NCI-H1417 (cell line): ENCODE measurements around the gene OPRM1.
"Not testable (repeated sequence)": the region's sequence is repeated elsewhere in the genome, so short reads cannot be mapped to it uniquely, and the experiment has no call there.

ENCODE experiments used
- DNase-seq, 3 experiments: peaks; one replicate each; lab custom pipeline; 2025; lab: John Stamatoyannopoulos, UW

Gene OPRM1

GRCh38 chr6:154039231-154039842, at the start of gene OPRM1:
TSS of gene OPRM1 (plus strand) at chr6:154039240. CDS start at chr6:154039545, 305 bp downstream.
- DNase-seq, result no peak

GRCh38 chr6:153989989-153990388, 49.1 kb upstream of the OPRM1 start:
- no peak for DNase-seq

GRCh38 chr6:153994004-153994403, 45.0 kb upstream of the OPRM1 start:
- no peak for DNase-seq

- DNase-seq, result no peak
These were observed 44.2 kb upstream of the OPRM1 start for GRCh38 chr6:153994811-153995210.

GRCh38 chr6:153997221-153997620, 41.8 kb upstream of the OPRM1 start:
- DNase-seq, result no peak

- no peak for DNase-seq
These were observed 37.4 kb upstream of the OPRM1 start for GRCh38 chr6:154001494-154002285.

GRCh38 chr6:154002894-154003293, 36.1 kb upstream of the OPRM1 start:
- no peak for DNase-seq

GRCh38 chr6:154010371-154010770, 28.7 kb upstream of the OPRM1 start:
- no peak for DNase-seq

GRCh38 chr6:154012852-154013251, 26.2 kb upstream of the OPRM1 start:
- no peak for DNase-seq

GRCh38 chr6:154017786-154018185, 21.3 kb upstream of the OPRM1 start:
- DNase-seq, result no peak

- DNase-seq, result no peak
These were observed 8.4 kb upstream of the OPRM1 start for GRCh38 chr6:154030646-154031045.

GRCh38 chr6:154041001-154041400, 2.0 kb downstream of the OPRM1 start:
- DNase-seq, result peak in 1 of 3 experiments; percentile 32

GRCh38 chr6:154053141-154053540, 14.1 kb downstream of the OPRM1 start:
- no peak for DNase-seq

GRCh38 chr6:154056536-154056935, 17.5 kb downstream of the OPRM1 start:
- DNase-seq, result no peak

- DNase-seq, result no peak
These were observed 18.1 kb downstream of the OPRM1 start for GRCh38 chr6:154057098-154057497.

GRCh38 chr6:154058963-154059680, 20.1 kb downstream of the OPRM1 start:
- peak in 2 of 3 experiments; percentile 24 to 73 for DNase-seq

GRCh38 chr6:154060076-154060475, 21.0 kb downstream of the OPRM1 start:
- no peak for DNase-seq

- no peak for DNase-seq
These were observed 31.0 kb downstream of the OPRM1 start for GRCh38 chr6:154070041-154070440.

GRCh38 chr6:154070657-154071056, 31.6 kb downstream of the OPRM1 start:
- no peak for DNase-seq

- DNase-seq, result no peak
These were observed 32.2 kb downstream of the OPRM1 start for GRCh38 chr6:154071236-154071635.

GRCh38 chr6:154071711-154072110, 32.7 kb downstream of the OPRM1 start:
- DNase-seq, result no peak

GRCh38 chr6:154078596-154078995, 39.6 kb downstream of the OPRM1 start:
- not testable (repeated sequence) for DNase-seq
